Activated CD4-positive, alpha-beta memory T cell treated with anti-CD3 and anti-CD28 coated beads for 36 hours (primary cell): ENCODE measurements around the gene SCNN1B. TPM values are rescaled to one million over a fixed set of nuclear protein-coding genes. Genes with fewer than 3 reads are reported as not detected.
"Not testable (repeated sequence)": the region's sequence is repeated elsewhere in the genome, so short reads cannot be mapped to it uniquely, and the experiment has no call there.

Experiments
- CTCF ChIA-PET: fragments of 350-600 bp; sonication (Branson Sonifier 250); formaldehyde crosslinking; loops from one replicate; lab custom pipeline; 2021; ENCODE audit warnings: antibody characterized with exemption, inconsistent platforms; lab: Charles Lee
- POLR2A ChIA-PET: fragments of 350-600 bp; sonication (Branson Sonifier 250); formaldehyde crosslinking; loops from one replicate; lab custom pipeline; 2021; ENCODE audit warnings: antibody characterized with exemption; lab: Charles Lee
- DNase-seq: peaks from one replicate; pipeline ENCODE4 v3.0.0-alpha.2; 2020
- H3K27ac Mint-ChIP-seq: one replicate; pipeline ENCODE4 v1.8.0; 2021; ENCODE audit warnings: mixed read lengths
- H3K27me3 Mint-ChIP-seq: one replicate; pipeline ENCODE4 v1.8.0; 2021; ENCODE audit warnings: mixed read lengths
- H3K36me3 Mint-ChIP-seq: one replicate; pipeline ENCODE4 v1.8.0; 2021; ENCODE audit warnings: mixed read lengths
- H3K4me1 Mint-ChIP-seq: one replicate; pipeline ENCODE4 v1.8.0; 2021; ENCODE audit warnings: low read depth, mixed read lengths
- H3K4me3 Mint-ChIP-seq: one replicate; pipeline ENCODE4 v1.8.0; 2021; ENCODE audit warnings: mild to moderate bottlenecking, mixed read lengths
- H3K9me3 Mint-ChIP-seq: one replicate; pipeline ENCODE4 v1.8.0; 2021; ENCODE audit warnings: mixed read lengths
- intact Hi-C: fragments of 100-400 bp; cut with micrococcal nuclease; formaldehyde crosslinking; loops from one replicate; pipeline ENCODE4 v1.15.1; 2023
- total RNA-seq, 2 experiments: library from RNA; stranded (reverse); gene quantifications; one replicate each; pipeline ENCODE4 v1.2.3, GENCODE V29; 2021

The SCNN1B gene
- total RNA-seq = not detected

GRCh38 chr16:23302045-23302956, at the start of gene SCNN1B:
Gene SCNN1B (plus strand): TSS chr16:23302302. CDS start chr16:23348600, 46,298 bp downstream.
- no peak within 1 kb of the TSS for H3K27ac Mint-ChIP-seq
- intact Hi-C loops = no loop called here
- H3K9me3 Mint-ChIP-seq = no peaks in the 10 kb centered on the region
- peaks cover 6% of the 10 kb centered on the region for H3K4me1 Mint-ChIP-seq
- peaks cover 37% of the 10 kb centered on the region for H3K27me3 Mint-ChIP-seq
- peak; percentile 10 for DNase-seq
- POLR2A ChIA-PET = no interaction called here
- CTCF ChIA-PET = no interaction called here
- no peaks in the 10 kb centered on the region for H3K36me3 Mint-ChIP-seq
- H3K4me3 Mint-ChIP-seq = no peak within 1 kb of the TSS

GRCh38 chr16:23252310-23252709, 49.8 kb upstream of the SCNN1B start:
- POLR2A ChIA-PET = no interaction called here
- H3K36me3 Mint-ChIP-seq = no peaks in the 10 kb centered on the region
- peaks cover 10% of the 10 kb centered on the region for H3K27me3 Mint-ChIP-seq
- H3K9me3 Mint-ChIP-seq = no peaks in the 10 kb centered on the region
- CTCF ChIA-PET = interaction anchor here (1.4 kb wide), 1 partner anchor 182 kb away, joined by 5 read pairs; no protein-coding TSS in a partner anchor
- DNase-seq = peak; percentile 41
- intact Hi-C loops = no loop called here
- no peak overlapping the region for H3K27ac Mint-ChIP-seq
- H3K4me3 Mint-ChIP-seq = no peak overlapping the region
- no peaks in the 10 kb centered on the region for H3K4me1 Mint-ChIP-seq

- H3K27ac Mint-ChIP-seq, intact Hi-C loops, H3K4me1 Mint-ChIP-seq, H3K36me3 Mint-ChIP-seq, H3K9me3 Mint-ChIP-seq, H3K4me3 Mint-ChIP-seq, DNase-seq: not testable (repeated sequence)
- ChIA-PET CTCF (interaction anchor here (1.0 kb wide), 1 partner anchor 180 kb away, joined by 3 read pairs; no protein-coding TSS in a partner anchor), POLR2A (interaction anchor here (0.9 kb wide), 1 partner anchor 11 kb away, joined by 3 read pairs; no protein-coding TSS in a partner anchor)
- H3K27me3 Mint-ChIP-seq = peaks cover 11% of the 10 kb centered on the region
Observed at GRCh38 chr16:23253650-23254049, 48.5 kb upstream of the SCNN1B start.

GRCh38 chr16:23254338-23254737, 47.8 kb upstream of the SCNN1B start:
- intact Hi-C loops = no loop called here
- CTCF ChIA-PET = interaction anchor here (1.0 kb wide), 1 partner anchor 180 kb away, joined by 3 read pairs; no protein-coding TSS in a partner anchor
- H3K27ac Mint-ChIP-seq = no peak overlapping the region
- peak; percentile 21 for DNase-seq
- H3K9me3 Mint-ChIP-seq = no peaks in the 10 kb centered on the region
- H3K36me3 Mint-ChIP-seq = no peaks in the 10 kb centered on the region
- POLR2A ChIA-PET = interaction anchor here (0.9 kb wide), 1 partner anchor 10 kb away, joined by 3 read pairs; no protein-coding TSS in a partner anchor
- H3K27me3 Mint-ChIP-seq = peaks cover 10% of the 10 kb centered on the region
- no peak overlapping the region for H3K4me3 Mint-ChIP-seq
- no peaks in the 10 kb centered on the region for H3K4me1 Mint-ChIP-seq

GRCh38 chr16:23255000-23255399, 47.1 kb upstream of the SCNN1B start:
- Mint-ChIP-seq H3K36me3 (no peaks in the 10 kb centered on the region), H3K27me3 (peaks cover 8% of the 10 kb centered on the region), H3K4me3 (no peak overlapping the region), H3K4me1 (no peaks in the 10 kb centered on the region), H3K27ac (no peak overlapping the region), H3K9me3 (no peaks in the 10 kb centered on the region)
- CTCF ChIA-PET = interaction anchor here (1.0 kb wide), 1 partner anchor 179 kb away, joined by 3 read pairs; no protein-coding TSS in a partner anchor
- no peak for DNase-seq
- POLR2A ChIA-PET = no interaction called here
- intact Hi-C loops = no loop called here

- Mint-ChIP-seq H3K36me3 (no peaks in the 10 kb centered on the region), H3K4me3 (no peak overlapping the region), H3K9me3 (no peaks in the 10 kb centered on the region), H3K27me3 (peaks cover 8% of the 10 kb centered on the region), H3K4me1 (no peaks in the 10 kb centered on the region), H3K27ac (no peak overlapping the region)
- ChIA-PET POLR2A (no interaction called here), CTCF (no interaction called here)
- intact Hi-C loops = no loop called here
- no peak for DNase-seq
Observed at GRCh38 chr16:23256440-23256839, 45.7 kb upstream of the SCNN1B start.

GRCh38 chr16:23257682-23258081, 44.4 kb upstream of the SCNN1B start:
- H3K4me1 Mint-ChIP-seq = no peaks in the 10 kb centered on the region
- intact Hi-C loops = no loop called here
- POLR2A ChIA-PET = interaction anchor here (0.9 kb wide), 1 partner anchor 176 kb away, joined by 3 read pairs; no protein-coding TSS in a partner anchor

GRCh38 chr16:23258919-23259237, 43.2 kb upstream of the SCNN1B start:
- no peaks in the 10 kb centered on the region for H3K36me3 Mint-ChIP-seq
- intact Hi-C loops = no loop called here

More at GRCh38 chr16:23257682-23258081, 44.4 kb upstream of the SCNN1B start:
- no peaks in the 10 kb centered on the region for H3K9me3 Mint-ChIP-seq
- CTCF ChIA-PET = no interaction called here
- no peak overlapping the region for H3K4me3 Mint-ChIP-seq
- H3K36me3 Mint-ChIP-seq = no peaks in the 10 kb centered on the region
- DNase-seq = no peak
- H3K27me3 Mint-ChIP-seq = peaks cover 4% of the 10 kb centered on the region
- H3K27ac Mint-ChIP-seq = no peak overlapping the region

GRCh38 chr16:23267647-23268046, 34.5 kb upstream of the SCNN1B start:
- H3K4me1 Mint-ChIP-seq = no peaks in the 10 kb centered on the region
- no peaks in the 10 kb centered on the region for H3K36me3 Mint-ChIP-seq
- peaks cover 9% of the 10 kb centered on the region for H3K27me3 Mint-ChIP-seq
- DNase-seq = no peak
- intact Hi-C loops = no loop called here
- POLR2A ChIA-PET = no interaction called here
- no peak overlapping the region for H3K4me3 Mint-ChIP-seq
- CTCF ChIA-PET = no interaction called here
- no peaks in the 10 kb centered on the region for H3K9me3 Mint-ChIP-seq
- H3K27ac Mint-ChIP-seq = no peak overlapping the region

More at GRCh38 chr16:23258919-23259237, 43.2 kb upstream of the SCNN1B start:
- Mint-ChIP-seq H3K27me3 (peaks cover 4% of the 10 kb centered on the region), H3K27ac (no peak overlapping the region), H3K9me3 (no peaks in the 10 kb centered on the region), H3K4me1 (no peaks in the 10 kb centered on the region), H3K4me3 (no peak overlapping the region)
- CTCF ChIA-PET = no interaction called here
- POLR2A ChIA-PET = no interaction called here
- no peak for DNase-seq

GRCh38 chr16:23268561-23268960, 33.5 kb upstream of the SCNN1B start:
- Mint-ChIP-seq H3K4me3 (no peak overlapping the region), H3K27ac (no peak overlapping the region), H3K27me3 (peaks cover 9% of the 10 kb centered on the region), H3K36me3 (no peaks in the 10 kb centered on the region), H3K4me1 (no peaks in the 10 kb centered on the region), H3K9me3 (no peaks in the 10 kb centered on the region)
- DNase-seq = no peak
- ChIA-PET CTCF (no interaction called here), POLR2A (no interaction called here)
- intact Hi-C loops = no loop called here

- Mint-ChIP-seq H3K4me1 (no peaks in the 10 kb centered on the region), H3K27me3 (peaks cover 10% of the 10 kb centered on the region), H3K36me3 (no peaks in the 10 kb centered on the region), H3K4me3 (no peak overlapping the region), H3K9me3 (peaks cover 1% of the 10 kb centered on the region), H3K27ac (no peak overlapping the region)
- CTCF ChIA-PET = no interaction called here
- POLR2A ChIA-PET = no interaction called here
- intact Hi-C loops = no loop called here
- DNase-seq = no peak
Observed at GRCh38 chr16:23269248-23269953, 32.7 kb upstream of the SCNN1B start.

GRCh38 chr16:23270654-23271053, 31.4 kb upstream of the SCNN1B start:
- ChIA-PET POLR2A (no interaction called here), CTCF (no interaction called here)
- no peaks in the 10 kb centered on the region for H3K4me1 Mint-ChIP-seq
- peaks cover 17% of the 10 kb centered on the region for H3K27me3 Mint-ChIP-seq
- no peak overlapping the region for H3K4me3 Mint-ChIP-seq
- no peak overlapping the region for H3K27ac Mint-ChIP-seq
- no peak for DNase-seq
- H3K36me3 Mint-ChIP-seq = no peaks in the 10 kb centered on the region
- intact Hi-C loops = no loop called here
- H3K9me3 Mint-ChIP-seq = peaks cover 4% of the 10 kb centered on the region
